ENCODE data around the gene CD63. TPM values are rescaled to one million over a fixed set of nuclear protein-coding genes. Genes with fewer than 3 reads are reported as not detected.

Gene CD63
- total and polyA plus RNA-seq, 9 of the 15 experiments (the other 6 are each of a cell fraction or from before 2014, with no cell fraction given), result 313 to 735 (median 433) TPM

- TF ChIP-seq NFRKB (IDR thresholded peaks at IDR 0.05; ENCODE audit: low read depth), result peak; percentile 75
- no peak for TF ChIP-seq ZNF354B (CRISPR knock-in tag; IDR thresholded peaks at IDR 0.05)
- TF ChIP-seq WHSC1 (IDR thresholded peaks at IDR 0.05; ENCODE audit: low read length), result no peak
- TF ChIP-seq GTF2B (IDR thresholded peaks at IDR 0.05; ENCODE audit: extremely low read depth, insufficient read length), result no peak
- TF ChIP-seq ZNF12 (CRISPR knock-in tag; IDR thresholded peaks at IDR 0.05), result no peak
- no peak for TF ChIP-seq NR4A1 (CRISPR knock-in tag; IDR thresholded peaks at IDR 0.05)
- TF ChIP-seq NR4A1 (tag; IDR thresholded peaks at IDR 0.05), result no peak
- TF ChIP-seq ZNF444 (CRISPR knock-in tag; IDR thresholded peaks at IDR 0.05), result no peak
- TF ChIP-seq GTF2A2 (tag; IDR thresholded peaks at IDR 0.05), result no peak
- TF ChIP-seq ZHX1 (conservative IDR thresholded peaks at IDR 0.05; ENCODE audit: low read length), result no peak
- no peak for TF ChIP-seq TCFL5 (CRISPR knock-in tag; conservative IDR thresholded peaks at IDR 0.05)
- TF ChIP-seq, protein P1, sequence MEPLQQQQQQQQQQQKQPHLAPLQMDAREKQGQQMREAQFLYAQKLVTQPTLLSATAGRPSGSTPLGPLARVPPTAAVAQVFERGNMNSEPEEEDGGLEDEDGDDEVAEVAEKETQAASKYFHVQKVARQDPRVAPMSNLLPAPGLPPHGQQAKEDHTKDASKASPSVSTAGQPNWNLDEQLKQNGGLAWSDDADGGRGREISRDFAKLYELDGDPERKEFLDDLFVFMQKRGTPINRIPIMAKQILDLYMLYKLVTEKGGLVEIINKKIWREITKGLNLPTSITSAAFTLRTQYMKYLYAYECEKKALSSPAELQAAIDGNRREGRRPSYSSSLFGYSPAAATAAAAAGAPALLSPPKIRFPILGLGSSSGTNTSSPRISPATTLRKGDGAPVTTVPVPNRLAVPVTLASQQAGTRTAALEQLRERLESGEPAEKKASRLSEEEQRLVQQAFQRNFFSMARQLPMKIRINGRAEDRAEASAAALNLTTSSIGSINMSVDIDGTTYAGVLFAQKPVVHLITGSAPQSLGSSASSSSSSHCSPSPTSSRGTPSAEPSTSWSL (CRISPR knock-in tag; IDR thresholded peaks at IDR 0.05; ENCODE audit: borderline replicate concordance), result no peak
- no peak for TF ChIP-seq ZNF311 (CRISPR knock-in tag; IDR thresholded peaks at IDR 0.05)
- TF ChIP-seq LARP7 (IDR thresholded peaks at IDR 0.05), result no peak
- TF ChIP-seq ZFP1 (CRISPR knock-in tag; IDR thresholded peaks at IDR 0.05), result no peak
- no peak for TF ChIP-seq NFXL1 (CRISPR knock-in tag; IDR thresholded peaks at IDR 0.05)
- no peak; the same call in 1 of the 2 replicates for TF ChIP-seq ZNF583 (CRISPR knock-in tag; IDR thresholded peaks at IDR 0.05)
- no peak for TF ChIP-seq CHCHD3 (CRISPR knock-in tag; IDR thresholded peaks at IDR 0.05)
- peak; percentile 96 for TF ChIP-seq DIDO1 (tag; IDR thresholded peaks at IDR 0.05; ENCODE audit: low read depth)
- no peak for TF ChIP-seq ZNF224 (CRISPR knock-in tag; IDR thresholded peaks at IDR 0.05)
- TF ChIP-seq RFX1 (IDR thresholded peaks at IDR 0.05), result peak; percentile 79
- no peak for TF ChIP-seq RBM25 (IDR thresholded peaks at IDR 0.05; ENCODE audit: low read depth, low read length, severe bottlenecking)
- TF ChIP-seq FOXA3 (CRISPR knock-in tag; conservative IDR thresholded peaks at IDR 0.05 in 1 of 2, IDR thresholded peaks at IDR 0.05 in 1 of 2), result no peak
- no peak for TF ChIP-seq POLR2H (tag; IDR thresholded peaks at IDR 0.05; ENCODE audit: low read depth)
- TF ChIP-seq BDP1 (IDR thresholded peaks at IDR 0.05; ENCODE audit: insufficient read depth, insufficient read length), result no peak
Measured at GRCh38 chr12:55715833-55716581, 12.8 kb downstream of the CD63 start, which contains the start of gene BLOC1S1 (continued).

Measured in K562 (cell line).